ENCODE results near the gene RADX. TPM values are rescaled to one million over a fixed set of nuclear protein-coding genes. Genes with fewer than 3 reads are reported as not detected.

The RADX gene
- total RNA-seq, 1 experiment from 2014 or later: 0.20 TPM

DNA sequence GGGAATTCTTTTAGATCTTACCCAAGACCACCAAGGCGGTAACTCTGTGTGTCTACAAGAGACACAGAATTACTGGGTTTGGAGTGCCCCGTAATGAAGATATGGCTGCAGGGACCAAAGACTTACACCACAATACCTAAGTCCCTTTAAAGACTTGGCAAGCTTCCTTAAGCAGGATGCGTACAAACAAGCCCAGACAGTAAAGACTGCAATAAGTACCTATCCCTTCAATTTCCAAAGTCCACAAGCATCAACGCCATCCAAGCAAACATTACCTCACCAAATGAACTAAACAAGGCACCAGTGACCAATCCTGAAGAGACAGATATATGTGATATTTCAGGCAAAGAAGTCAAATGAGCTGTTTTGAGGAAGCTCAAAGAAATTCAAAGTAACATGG, 72.4 kb downstream of the RADX start:
- no peaks in the 10 kb centered on the region for H3K79me2 ChIP-seq (ENCODE audit: low read depth)
- H3K27ac ChIP-seq: no peak overlapping the region
- no peaks in the 10 kb centered on the region for H3K4me1 ChIP-seq (replicated peaks; ENCODE audit: insufficient read depth)
- no peaks in the 10 kb centered on the region for H3K36me3 ChIP-seq (ENCODE audit: low read depth)
- BruUV-seq (replicated peaks): no TSS peak
- TF ChIP-seq, protein P1, sequence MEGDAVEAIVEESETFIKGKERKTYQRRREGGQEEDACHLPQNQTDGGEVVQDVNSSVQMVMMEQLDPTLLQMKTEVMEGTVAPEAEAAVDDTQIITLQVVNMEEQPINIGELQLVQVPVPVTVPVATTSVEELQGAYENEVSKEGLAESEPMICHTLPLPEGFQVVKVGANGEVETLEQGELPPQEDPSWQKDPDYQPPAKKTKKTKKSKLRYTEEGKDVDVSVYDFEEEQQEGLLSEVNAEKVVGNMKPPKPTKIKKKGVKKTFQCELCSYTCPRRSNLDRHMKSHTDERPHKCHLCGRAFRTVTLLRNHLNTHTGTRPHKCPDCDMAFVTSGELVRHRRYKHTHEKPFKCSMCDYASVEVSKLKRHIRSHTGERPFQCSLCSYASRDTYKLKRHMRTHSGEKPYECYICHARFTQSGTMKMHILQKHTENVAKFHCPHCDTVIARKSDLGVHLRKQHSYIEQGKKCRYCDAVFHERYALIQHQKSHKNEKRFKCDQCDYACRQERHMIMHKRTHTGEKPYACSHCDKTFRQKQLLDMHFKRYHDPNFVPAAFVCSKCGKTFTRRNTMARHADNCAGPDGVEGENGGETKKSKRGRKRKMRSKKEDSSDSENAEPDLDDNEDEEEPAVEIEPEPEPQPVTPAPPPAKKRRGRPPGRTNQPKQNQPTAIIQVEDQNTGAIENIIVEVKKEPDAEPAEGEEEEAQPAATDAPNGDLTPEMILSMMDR (conservative IDR thresholded peaks at IDR 0.05): no peak
- TF ChIP-seq EZH2 (IDR thresholded peaks at IDR 0.05; ENCODE audit: low read depth): no peak
- H3F3A ChIP-seq (ENCODE audit: insufficient read depth, low read depth): no peaks in the 10 kb centered on the region
- intact Hi-C loops (cut with micrococcal nuclease; ENCODE audit: unreplicated experiment): no loop called here
- DNase-seq: no peak
- ChIA-PET POLR2A (ENCODE audit: unreplicated experiment) (no interaction called here), CTCF (no interaction called here)
- no peak overlapping the region for H3K4me3 ChIP-seq
- H4K20me1 ChIP-seq (ENCODE audit: insufficient read depth): no peaks in the 10 kb centered on the region
- no peaks in the 10 kb centered on the region for H3K27me3 ChIP-seq (ENCODE audit: insufficient read depth, low read depth)
- H3K4me2 ChIP-seq: no peak overlapping the region
- H2AFZ ChIP-seq: no peak overlapping the region
- no peaks in the 10 kb centered on the region for H3K9me3 ChIP-seq (ENCODE audit: insufficient read depth, low read depth)
- no peaks in the 10 kb centered on the region for H3K9me2 ChIP-seq (ENCODE audit: insufficient read depth)

DNA sequence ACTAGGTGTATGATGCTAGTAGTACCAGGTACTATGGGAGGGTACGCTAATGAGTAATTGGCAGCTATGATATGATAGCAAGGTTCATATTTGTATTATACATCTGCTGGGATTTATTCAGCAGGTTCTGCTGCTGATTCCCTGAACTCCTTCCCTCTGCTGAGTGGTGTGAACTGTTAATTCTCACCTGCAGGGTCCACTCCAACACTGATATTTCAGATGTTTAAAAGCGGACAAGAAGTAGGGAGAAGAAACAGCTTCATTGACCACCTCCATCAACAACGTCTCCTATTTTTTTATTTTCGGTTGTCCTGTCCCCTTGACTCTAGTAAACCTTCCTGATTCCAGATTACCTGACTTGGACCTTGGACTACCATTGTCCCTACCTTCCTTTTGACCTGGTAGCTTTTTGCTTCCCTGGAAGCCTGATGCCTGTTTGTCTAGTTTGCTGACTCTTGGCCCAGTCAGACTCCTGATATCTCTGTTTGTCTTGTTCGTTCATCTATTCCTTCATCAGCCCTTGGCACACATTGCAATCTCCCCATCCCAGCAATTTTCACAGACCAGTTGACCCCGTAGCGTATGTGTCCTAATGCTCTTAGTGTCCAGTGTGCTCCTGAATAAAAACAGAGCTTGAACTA, 80.8 kb downstream of the RADX start:
- Histone ChIP-seq H3K4me2 (peak overlapping the region; percentile 69), H3K79me2 (ENCODE audit: low read depth) (no peaks in the 10 kb centered on the region), H3F3A (ENCODE audit: insufficient read depth, low read depth) (0 out of 2 replicates have a peak, but pooled peaks cover 8% of the 10 kb centered on the region), H3K9me3 (ENCODE audit: insufficient read depth, low read depth) (no peaks in the 10 kb centered on the region), H2AFZ (peak overlapping the region; percentile 63; the same call in 1 of the 2 replicates), H4K20me1 (ENCODE audit: insufficient read depth) (no peaks in the 10 kb centered on the region), H3K36me3 (ENCODE audit: low read depth) (no peaks in the 10 kb centered on the region), H3K27ac (peak overlapping the region; percentile 62), H3K27me3 (ENCODE audit: insufficient read depth, low read depth) (no peaks in the 10 kb centered on the region), H3K4me3 (peak overlapping the region; percentile 21; the same call in 1 of the 2 replicates), H3K4me1 (replicated peaks; ENCODE audit: insufficient read depth) (peaks cover 28% of the 10 kb centered on the region), H3K9me2 (ENCODE audit: insufficient read depth) (no peaks in the 10 kb centered on the region)
- intact Hi-C loops (cut with micrococcal nuclease; ENCODE audit: unreplicated experiment): loop anchor here (1.0 kb wide), 1 partner anchor 20 kb away; no protein-coding TSS in a partner anchor
- BruUV-seq (replicated peaks): no TSS peak
- peak in 1 of 2 experiments; percentile 67 for DNase-seq
- CTCF ChIA-PET: no interaction called here
- POLR2A ChIA-PET (ENCODE audit: unreplicated experiment): interaction anchor here (0.6 kb wide), 1 partner anchor 870 kb away, joined by 5 read pairs; no protein-coding TSS in a partner anchor
- TF ChIP-seq, protein P1 (conservative IDR thresholded peaks at IDR 0.05): no peak
- TF ChIP-seq EZH2 (IDR thresholded peaks at IDR 0.05; ENCODE audit: low read depth): no peak

DNA sequence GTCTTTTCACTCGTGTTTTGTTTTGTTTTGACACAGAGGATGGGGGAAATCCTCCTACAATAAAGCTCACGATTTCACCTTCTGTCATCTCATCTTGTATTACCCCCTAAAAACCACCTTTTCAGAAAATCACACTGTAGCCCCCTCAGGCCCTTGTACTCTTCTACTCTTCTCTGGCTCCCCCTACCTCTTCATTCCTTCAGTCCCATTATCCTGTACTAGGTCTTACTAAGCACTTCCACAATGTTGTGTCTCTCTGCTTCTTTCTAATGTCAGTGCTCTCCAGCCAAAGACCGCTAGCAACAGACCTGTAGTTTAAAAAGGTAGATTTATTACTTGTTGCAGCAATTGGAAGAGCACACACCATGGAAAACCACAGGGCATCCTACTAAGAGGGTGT, 84.7 kb downstream of the RADX start:
- no peak overlapping the region for H3K4me3 ChIP-seq
- no peaks in the 10 kb centered on the region for H3K36me3 ChIP-seq (ENCODE audit: low read depth)
- H3K4me2 ChIP-seq: no peak overlapping the region
- H2AFZ ChIP-seq: no peak overlapping the region
- H3K9me3 ChIP-seq (ENCODE audit: insufficient read depth, low read depth): no peaks in the 10 kb centered on the region
- ChIA-PET CTCF (no interaction called here), POLR2A (ENCODE audit: unreplicated experiment) (interaction anchor here (0.6 kb wide), 1 partner anchor 55 kb away, joined by 5 read pairs; no protein-coding TSS in a partner anchor)
- H3K27me3 ChIP-seq (ENCODE audit: insufficient read depth, low read depth): no peaks in the 10 kb centered on the region
- intact Hi-C loops (cut with micrococcal nuclease; ENCODE audit: unreplicated experiment): no loop called here
- no peak for DNase-seq
- H3K9me2 ChIP-seq (ENCODE audit: insufficient read depth): no peaks in the 10 kb centered on the region
- peaks cover 28% of the 10 kb centered on the region for H3K4me1 ChIP-seq (replicated peaks; ENCODE audit: insufficient read depth)
- no TSS peak for BruUV-seq (replicated peaks)
- H3K79me2 ChIP-seq (ENCODE audit: low read depth): no peaks in the 10 kb centered on the region
- TF ChIP-seq, protein P1 (conservative IDR thresholded peaks at IDR 0.05): no peak
- no peak for TF ChIP-seq EZH2 (IDR thresholded peaks at IDR 0.05; ENCODE audit: low read depth)
- H3K27ac ChIP-seq: no peak overlapping the region
- 0 out of 2 replicates have a peak, but pooled peaks cover 8% of the 10 kb centered on the region for H3F3A ChIP-seq (ENCODE audit: insufficient read depth, low read depth)
- no peaks in the 10 kb centered on the region for H4K20me1 ChIP-seq (ENCODE audit: insufficient read depth)

Measured in PC-9 (cell line).